Vagina (tissue), 2 donors: ENCODE measurements around the gene GPC5.

Source experiments
- POLR2A ChIP-seq, 2 donors: fragments of 450-650 bp; IDR thresholded peaks; one replicate each; pipeline ENCODE4 v1.6.1; 2017; ENCODE audit warnings: antibody characterized with exemption in 2 of 2, mild to moderate bottlenecking in 2 of 2, moderate library complexity in 2 of 2
- TF ChIP-seq, protein P1 (sequence below), 3 experiments: fragments of 450-650 bp in 2 of 3; fragments of 200-600 bp in 1 of 3; sonication (generic) in 1 of 3; IDR thresholded peaks; one replicate each; pipeline ENCODE4 v1.5.1; 2017 to 2019; ENCODE audit warnings: antibody characterized with exemption in 3 of 3, mild to moderate bottlenecking in 2 of 3, moderate library complexity in 2 of 3

- TF ChIP-seq, protein P1, sequence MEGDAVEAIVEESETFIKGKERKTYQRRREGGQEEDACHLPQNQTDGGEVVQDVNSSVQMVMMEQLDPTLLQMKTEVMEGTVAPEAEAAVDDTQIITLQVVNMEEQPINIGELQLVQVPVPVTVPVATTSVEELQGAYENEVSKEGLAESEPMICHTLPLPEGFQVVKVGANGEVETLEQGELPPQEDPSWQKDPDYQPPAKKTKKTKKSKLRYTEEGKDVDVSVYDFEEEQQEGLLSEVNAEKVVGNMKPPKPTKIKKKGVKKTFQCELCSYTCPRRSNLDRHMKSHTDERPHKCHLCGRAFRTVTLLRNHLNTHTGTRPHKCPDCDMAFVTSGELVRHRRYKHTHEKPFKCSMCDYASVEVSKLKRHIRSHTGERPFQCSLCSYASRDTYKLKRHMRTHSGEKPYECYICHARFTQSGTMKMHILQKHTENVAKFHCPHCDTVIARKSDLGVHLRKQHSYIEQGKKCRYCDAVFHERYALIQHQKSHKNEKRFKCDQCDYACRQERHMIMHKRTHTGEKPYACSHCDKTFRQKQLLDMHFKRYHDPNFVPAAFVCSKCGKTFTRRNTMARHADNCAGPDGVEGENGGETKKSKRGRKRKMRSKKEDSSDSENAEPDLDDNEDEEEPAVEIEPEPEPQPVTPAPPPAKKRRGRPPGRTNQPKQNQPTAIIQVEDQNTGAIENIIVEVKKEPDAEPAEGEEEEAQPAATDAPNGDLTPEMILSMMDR (IDR thresholded peaks at IDR 0.05), result no peak
- no peak for TF ChIP-seq POLR2A (IDR thresholded peaks at IDR 0.05)
Measured at GRCh38 chr13:91627952-91628739, 229.7 kb downstream of the GPC5 start.
